ENCODE data around the gene MOGAT2. TPM values are rescaled to one million over a fixed set of nuclear protein-coding genes. Genes with fewer than 3 reads are reported as not detected.

MOGAT2 gene
- total and polyA plus RNA-seq, 2 of the 13 experiments (the other 11 are each of a cell fraction or from before 2014, with no cell fraction given), result 27.2 to 27.8 TPM

- CTCF ChIA-PET (ENCODE audit: low intra/inter-chr PET ratio, low total read pairs), result interaction anchor here (2.7 to 3.6 kb wide), 2 partner anchors 44 to 60 kb away, joined by 19 to 38 read pairs; no protein-coding TSS in a partner anchor
- peaks cover 82% of the 10 kb centered on the region for H3K4me1 ChIP-seq (ENCODE audit: insufficient read depth, low read length)
- TF ChIP-seq ZBTB7B (CRISPR knock-in tag; IDR thresholded peaks at IDR 0.05) (no peak), ZNF546 (CRISPR knock-in tag; conservative IDR thresholded peaks at IDR 0.05) (no peak), GATAD2A (CRISPR knock-in tag; IDR thresholded peaks at IDR 0.05) (0 out of 2 replicates have a peak, but pooled peaks have one; percentile 26), BCL6 (CRISPR knock-in tag; IDR thresholded peaks at IDR 0.05) (0 out of 2 replicates have a peak, but pooled peaks have one; percentile 27), HDAC6 (IDR thresholded peaks at IDR 0.05; ENCODE audit: low read depth, low read length) (no peak), THYN1 (CRISPR knock-in tag; IDR thresholded peaks at IDR 0.05; ENCODE audit: borderline replicate concordance, low read depth) (no peak), SIN3A (IDR thresholded peaks at IDR 0.05; ENCODE audit: borderline replicate concordance, low read depth, low read length) (no peak), ZBTB37 (CRISPR knock-in tag; IDR thresholded peaks at IDR 0.05) (no peak), TIGD3 (CRISPR knock-in tag; IDR thresholded peaks at IDR 0.05; ENCODE audit: borderline replicate concordance) (no peak), ZNF207 (IDR thresholded peaks at IDR 0.05; ENCODE audit: borderline replicate concordance) (no peak), ZFX (CRISPR knock-in tag; IDR thresholded peaks at IDR 0.05; ENCODE audit: low read depth) (peak; percentile 56; the same call in 1 of the 2 replicates), ZNF281 (CRISPR knock-in tag; IDR thresholded peaks at IDR 0.05; ENCODE audit: borderline replicate concordance) (0 out of 2 replicates have a peak, but pooled peaks have one; percentile 11), ZBTB42 (CRISPR knock-in tag; IDR thresholded peaks at IDR 0.05) (no peak)
- TF ChIP-seq, protein P1, sequence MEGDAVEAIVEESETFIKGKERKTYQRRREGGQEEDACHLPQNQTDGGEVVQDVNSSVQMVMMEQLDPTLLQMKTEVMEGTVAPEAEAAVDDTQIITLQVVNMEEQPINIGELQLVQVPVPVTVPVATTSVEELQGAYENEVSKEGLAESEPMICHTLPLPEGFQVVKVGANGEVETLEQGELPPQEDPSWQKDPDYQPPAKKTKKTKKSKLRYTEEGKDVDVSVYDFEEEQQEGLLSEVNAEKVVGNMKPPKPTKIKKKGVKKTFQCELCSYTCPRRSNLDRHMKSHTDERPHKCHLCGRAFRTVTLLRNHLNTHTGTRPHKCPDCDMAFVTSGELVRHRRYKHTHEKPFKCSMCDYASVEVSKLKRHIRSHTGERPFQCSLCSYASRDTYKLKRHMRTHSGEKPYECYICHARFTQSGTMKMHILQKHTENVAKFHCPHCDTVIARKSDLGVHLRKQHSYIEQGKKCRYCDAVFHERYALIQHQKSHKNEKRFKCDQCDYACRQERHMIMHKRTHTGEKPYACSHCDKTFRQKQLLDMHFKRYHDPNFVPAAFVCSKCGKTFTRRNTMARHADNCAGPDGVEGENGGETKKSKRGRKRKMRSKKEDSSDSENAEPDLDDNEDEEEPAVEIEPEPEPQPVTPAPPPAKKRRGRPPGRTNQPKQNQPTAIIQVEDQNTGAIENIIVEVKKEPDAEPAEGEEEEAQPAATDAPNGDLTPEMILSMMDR (CRISPR knock-in tag; IDR thresholded peaks at IDR 0.05), result no peak
- TF ChIP-seq, protein P2, sequence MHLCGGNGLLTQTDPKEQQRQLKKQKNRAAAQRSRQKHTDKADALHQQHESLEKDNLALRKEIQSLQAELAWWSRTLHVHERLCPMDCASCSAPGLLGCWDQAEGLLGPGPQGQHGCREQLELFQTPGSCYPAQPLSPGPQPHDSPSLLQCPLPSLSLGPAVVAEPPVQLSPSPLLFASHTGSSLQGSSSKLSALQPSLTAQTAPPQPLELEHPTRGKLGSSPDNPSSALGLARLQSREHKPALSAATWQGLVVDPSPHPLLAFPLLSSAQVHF (CRISPR knock-in tag; IDR thresholded peaks at IDR 0.05), result no peak
Measured at GRCh38 chr11:75766443-75767227, 49.0 kb downstream of the MOGAT2 start.

More at GRCh38 chr11:75766443-75767227, 49.0 kb downstream of the MOGAT2 start:
- Histone ChIP-seq H3K27me3 (ENCODE audit: control insufficient read depth in 1 of 2, insufficient read depth in 2 of 2, low read length in 2 of 2) (no peaks in the 10 kb centered on the region), H3K9me3 (ENCODE audit: low read length) (no peaks in the 10 kb centered on the region), H3K79me2 (ENCODE audit: insufficient read depth, low read length) (peaks cover 28% of the 10 kb centered on the region), H3K36me3 (replicated peaks in 1 of 2; ENCODE audit: control insufficient read depth in 1 of 2, insufficient read depth in 2 of 2, low read length in 2 of 2) (no peaks in the 10 kb centered on the region), H3K4me3 (replicated peaks in 1 of 3; ENCODE audit: insufficient read depth in 1 of 3, low read depth in 2 of 3, low read length in 3 of 3) (no peak overlapping the region), H2AFZ (ENCODE audit: low read length) (no peak overlapping the region), H3K27ac (ENCODE audit: extremely low read length, insufficient read depth, low read length) (no peak overlapping the region), H3K9ac (ENCODE audit: insufficient read depth, low read depth, low read length) (no peak overlapping the region), H4K20me1 (ENCODE audit: insufficient read depth, low read length) (no peaks in the 10 kb centered on the region), H3K4me2 (ENCODE audit: low read depth, low read length) (no peak overlapping the region)
- peak; percentile 50 for DNase-seq (ENCODE audit: low spot score)
- intact Hi-C loops (cut with micrococcal nuclease; ENCODE audit: unreplicated experiment), result loop anchor here (5.0 kb wide), 1 partner anchor 36 kb away; no protein-coding TSS in a partner anchor
- in situ Hi-C loops (cut with HindIII; ENCODE audit: extremely low pct_ligation_motif_present, low pct_unique_long_range_greater_than_20kb), result loop anchor here (5.0 kb wide), 2 partner anchors 49 to 169 kb away; partner anchors contain the start of gene MOGAT2
- peak; percentile 48 for FAIRE-seq
- POLR2A ChIA-PET, result interaction anchor here (0.7 to 1.8 kb wide), 3 partner anchors 18 to 44 kb away, joined by 3 to 7 read pairs (median 3); no protein-coding TSS in a partner anchor
- ATAC-seq, result no peak
- 22% methylated on average over 3 of the region's 4 CpGs for WGBS (ENCODE audit: low lambda C conversion rate)
- no TSS peak for BruUV-seq (replicated peaks)
